ENCODE measurements around the gene ODAPH.
A peak's percentile ranks its signal among the peaks of the same experiment; 100 is the strongest.
"Not testable (repeated sequence)": the region's sequence is repeated elsewhere in the genome, so short reads cannot be mapped to it uniquely, and the experiment has no call there.

Gene ODAPH

GRCh38 chr4:75555294-75556164 is at the start of gene ODAPH:
Gene ODAPH (plus strand): TSS chr4:75556066. CDS start chr4:75556083, 17 bp downstream.
- DNase-seq (ENCODE audit: low read depth in 2 of 2), result peak in 1 of 2 experiments; percentile 3

GRCh38 chr4:75509592-75509991 is 46.3 kb upstream of the ODAPH start:
- DNase-seq (ENCODE audit: low read depth in 2 of 2), result not testable (repeated sequence)

- DNase-seq (ENCODE audit: low read depth in 2 of 2), result no peak
Observed at GRCh38 chr4:75511841-75512240, 44.0 kb upstream of the ODAPH start.

- DNase-seq (ENCODE audit: low read depth in 2 of 2), result no peak
Observed at GRCh38 chr4:75512386-75513211, 43.3 kb upstream of the ODAPH start.

GRCh38 chr4:75513526-75514130 is 42.2 kb upstream of the ODAPH start:
- DNase-seq (ENCODE audit: low read depth in 2 of 2), result no peak

- peak; percentile 87 to 91 for DNase-seq (ENCODE audit: low read depth in 2 of 2)
Observed at GRCh38 chr4:75514131-75514948, 41.5 kb upstream of the ODAPH start, which contains the start of the genes RCHY1 and THAP6. Gene RCHY1 (minus strand): TSS chr4:75514403. CDS start chr4:75514286, 117 bp downstream. Gene THAP6 (plus strand): TSS chr4:75514473. CDS start chr4:75515453, 980 bp downstream.

GRCh38 chr4:75514949-75515612 is 40.8 kb upstream of the ODAPH start:
- DNase-seq (ENCODE audit: low read depth in 2 of 2), result no peak

- no peak for DNase-seq (ENCODE audit: low read depth in 2 of 2)
Observed at GRCh38 chr4:75516144-75516543, 39.7 kb upstream of the ODAPH start.

GRCh38 chr4:75519452-75519851 is 36.4 kb upstream of the ODAPH start:
- not testable (repeated sequence) for DNase-seq (ENCODE audit: low read depth in 2 of 2)

GRCh38 chr4:75525086-75525485 is 30.8 kb upstream of the ODAPH start:
- no peak for DNase-seq (ENCODE audit: low read depth in 2 of 2)

- no peak for DNase-seq (ENCODE audit: low read depth in 2 of 2)
Observed at GRCh38 chr4:75525910-75526309, 30.0 kb upstream of the ODAPH start.

- DNase-seq (ENCODE audit: low read depth in 2 of 2), result no peak
Observed at GRCh38 chr4:75527482-75527881, 28.4 kb upstream of the ODAPH start.

- DNase-seq (ENCODE audit: low read depth in 2 of 2), result no peak
Observed at GRCh38 chr4:75530556-75531322, 25.1 kb upstream of the ODAPH start.

- DNase-seq (ENCODE audit: low read depth in 2 of 2), result not testable (repeated sequence)
Observed at GRCh38 chr4:75531536-75532143, 24.2 kb upstream of the ODAPH start.

GRCh38 chr4:75533339-75533887 is 22.5 kb upstream of the ODAPH start:
- not testable (repeated sequence) for DNase-seq (ENCODE audit: low read depth in 2 of 2)

GRCh38 chr4:75533926-75534325 is 21.9 kb upstream of the ODAPH start:
- not testable (repeated sequence) for DNase-seq (ENCODE audit: low read depth in 2 of 2)

- not testable (repeated sequence) for DNase-seq (ENCODE audit: low read depth in 2 of 2)
Observed at GRCh38 chr4:75537308-75537707, 18.6 kb upstream of the ODAPH start.

- no peak for DNase-seq (ENCODE audit: low read depth in 2 of 2)
Observed at GRCh38 chr4:75542824-75543223, 13.0 kb upstream of the ODAPH start.

GRCh38 chr4:75544220-75544619 is 11.6 kb upstream of the ODAPH start:
- DNase-seq (ENCODE audit: low read depth in 2 of 2), result not testable (repeated sequence)
